ENCODE data around the gene PNMA8B. TPM values are rescaled to one million over a fixed set of nuclear protein-coding genes. Genes with fewer than 3 reads are reported as not detected.

PNMA8B gene
- total RNA-seq, 1 donor from 2014 or later, result 0.92 TPM

DNA sequence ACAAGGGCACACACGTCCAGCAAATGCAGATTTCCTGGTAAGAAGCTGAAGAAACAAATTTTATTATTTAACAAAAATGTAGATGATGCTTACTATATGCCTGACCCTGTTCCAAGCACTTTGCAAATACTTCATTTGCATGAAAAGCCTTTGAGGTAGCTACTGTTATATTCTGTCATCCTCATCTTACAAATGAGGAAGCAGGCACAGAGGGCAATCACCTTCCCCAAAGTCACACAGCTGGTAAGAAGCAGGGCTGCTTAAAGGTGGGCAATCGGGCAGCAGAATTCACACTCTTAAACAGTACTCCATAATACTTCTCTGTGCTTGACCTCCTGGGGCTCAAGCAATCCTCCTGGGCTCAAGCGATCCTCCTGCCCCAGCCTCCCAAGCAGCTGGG lies 48.7 kb downstream of the PNMA8B start:
- TF ChIP-seq, protein P1, sequence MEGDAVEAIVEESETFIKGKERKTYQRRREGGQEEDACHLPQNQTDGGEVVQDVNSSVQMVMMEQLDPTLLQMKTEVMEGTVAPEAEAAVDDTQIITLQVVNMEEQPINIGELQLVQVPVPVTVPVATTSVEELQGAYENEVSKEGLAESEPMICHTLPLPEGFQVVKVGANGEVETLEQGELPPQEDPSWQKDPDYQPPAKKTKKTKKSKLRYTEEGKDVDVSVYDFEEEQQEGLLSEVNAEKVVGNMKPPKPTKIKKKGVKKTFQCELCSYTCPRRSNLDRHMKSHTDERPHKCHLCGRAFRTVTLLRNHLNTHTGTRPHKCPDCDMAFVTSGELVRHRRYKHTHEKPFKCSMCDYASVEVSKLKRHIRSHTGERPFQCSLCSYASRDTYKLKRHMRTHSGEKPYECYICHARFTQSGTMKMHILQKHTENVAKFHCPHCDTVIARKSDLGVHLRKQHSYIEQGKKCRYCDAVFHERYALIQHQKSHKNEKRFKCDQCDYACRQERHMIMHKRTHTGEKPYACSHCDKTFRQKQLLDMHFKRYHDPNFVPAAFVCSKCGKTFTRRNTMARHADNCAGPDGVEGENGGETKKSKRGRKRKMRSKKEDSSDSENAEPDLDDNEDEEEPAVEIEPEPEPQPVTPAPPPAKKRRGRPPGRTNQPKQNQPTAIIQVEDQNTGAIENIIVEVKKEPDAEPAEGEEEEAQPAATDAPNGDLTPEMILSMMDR (conservative IDR thresholded peaks at IDR 0.05; ENCODE audit: low read depth, low read length), result no peak
- H3K4me3 ChIP-seq (ENCODE audit: low read depth, low read length), result no peak overlapping the region
- no peak for DNase-seq (ENCODE audit: low read depth)

DNA sequence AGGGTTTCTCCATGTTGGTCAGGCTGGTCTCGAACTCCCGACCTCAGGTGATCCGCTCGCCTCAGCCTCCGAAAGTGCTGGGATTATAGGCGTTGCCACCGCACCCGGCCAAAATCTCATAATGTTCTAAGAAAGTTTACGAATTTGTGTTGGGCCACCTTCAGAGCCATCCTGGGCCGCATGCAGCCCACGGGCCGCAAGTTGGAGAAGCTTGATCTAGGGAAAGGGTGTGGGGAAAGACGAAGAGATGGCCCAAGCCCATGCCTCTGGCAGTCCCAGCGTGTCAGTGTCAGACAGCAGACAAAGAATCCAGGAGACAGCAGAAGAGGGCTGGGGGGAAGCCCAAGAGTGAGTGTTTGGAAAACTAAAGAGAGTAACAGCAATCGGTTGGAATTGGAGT lies 49.6 kb downstream of the PNMA8B start:
- TF ChIP-seq, protein P1 (conservative IDR thresholded peaks at IDR 0.05; ENCODE audit: low read depth, low read length), result no peak
- no peak for DNase-seq (ENCODE audit: low read depth)
- H3K4me3 ChIP-seq (ENCODE audit: low read depth, low read length), result no peak overlapping the region

DNA sequence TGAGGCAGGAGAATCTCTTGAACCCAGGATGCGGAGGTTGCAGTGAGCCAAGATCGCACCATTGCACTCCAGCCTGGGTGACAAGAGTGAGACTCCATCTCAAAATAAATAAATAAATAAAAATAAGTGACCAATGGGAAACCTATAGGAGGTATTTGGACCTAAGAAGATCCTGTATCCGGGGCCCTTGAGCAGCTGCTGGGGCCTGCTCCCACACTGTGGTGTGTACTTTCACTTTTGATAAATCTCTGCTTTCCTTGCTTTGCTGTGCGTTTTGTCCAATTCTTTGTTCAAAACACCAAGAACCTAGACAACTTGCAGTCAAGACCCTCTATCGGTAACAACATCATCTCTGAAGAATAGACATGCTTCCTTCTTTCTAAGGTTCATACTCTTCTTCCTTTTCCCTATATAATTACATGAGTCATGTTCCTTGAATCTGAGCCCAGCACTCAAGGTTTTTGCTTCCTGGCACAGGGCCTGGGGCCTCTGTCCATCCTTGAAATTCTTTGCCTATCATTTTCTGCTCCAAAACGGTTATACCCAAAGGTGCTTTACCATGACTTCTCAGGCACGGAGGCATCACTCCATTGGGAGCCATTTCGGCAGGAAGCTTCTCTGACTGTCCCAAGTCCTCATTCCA lies 52.7 kb downstream of the PNMA8B start:
- H3K4me3 ChIP-seq (ENCODE audit: low read depth, low read length), result no peak overlapping the region
- DNase-seq (ENCODE audit: low read depth), result no peak
- TF ChIP-seq, protein P1 (conservative IDR thresholded peaks at IDR 0.05; ENCODE audit: low read depth, low read length), result no peak

DNA sequence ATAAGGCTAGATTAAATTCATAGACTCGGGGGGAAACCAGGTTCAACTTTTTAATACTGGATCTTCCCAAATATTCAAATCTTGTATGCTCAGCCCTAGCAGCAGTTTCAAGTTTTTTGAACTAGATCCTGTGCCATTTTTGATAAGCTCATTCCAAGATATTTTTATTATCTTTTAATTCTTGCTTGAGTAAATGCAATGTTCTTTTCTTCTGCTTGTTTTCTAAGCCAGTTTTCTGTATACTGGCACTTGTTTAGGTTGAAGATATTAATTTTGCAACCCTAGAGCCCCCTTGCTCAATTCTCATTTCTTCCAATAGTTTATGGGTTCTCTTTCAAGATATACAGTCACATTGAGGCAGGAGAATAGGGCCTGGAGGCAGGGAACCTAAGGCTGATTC lies 53.8 kb downstream of the PNMA8B start:
- TF ChIP-seq, protein P1 (conservative IDR thresholded peaks at IDR 0.05; ENCODE audit: low read depth, low read length), result no peak
- no peak for DNase-seq (ENCODE audit: low read depth)
- H3K4me3 ChIP-seq (ENCODE audit: low read depth, low read length), result no peak overlapping the region

Other genes starting within 250 kb of the PNMA8B start
- gene HIF3A, start 198.8 kb downstream of the PNMA8B start, total RNA-seq, result 0.23 TPM in 1 of 2 replicates, not detected in the other
- 76.2 and 114 TPM in 2 replicates for gene PPP5C, start 148.8 kb downstream of the PNMA8B start, total RNA-seq
- 14.0 and 14.1 TPM in 2 replicates for gene CCDC8, start 82.3 kb downstream of the PNMA8B start, total RNA-seq
- gene PNMA8C, start 66.9 kb downstream of the PNMA8B start, total RNA-seq, result 0.14 TPM in 1 of 2 replicates, not detected in the other
- 4.3 and 7.4 TPM in 2 replicates for gene PNMA8A, start 24.3 kb downstream of the PNMA8B start, total RNA-seq
- gene CALM3, start 105.5 kb upstream of the PNMA8B start, total RNA-seq, result 181 and 304 TPM in 2 replicates
- 0.07 and 0.58 TPM in 2 replicates for gene PTGIR, start 129.2 kb upstream of the PNMA8B start, total RNA-seq
- not detected in 2 replicates for gene GNG8, start 140.3 kb upstream of the PNMA8B start, total RNA-seq
- gene DACT3, start 165.3 kb upstream of the PNMA8B start, total RNA-seq, result not detected in 2 replicates
- 28.4 and 36.8 TPM in 2 replicates for gene PRKD2, start 221.2 kb upstream of the PNMA8B start, total RNA-seq

Measured in epithelial cell of proximal tubule (primary cell).